HepG2 (cell line): ENCODE measurements around the gene PACS2. TPM values are rescaled to one million over a fixed set of nuclear protein-coding genes. Genes with fewer than 3 reads are reported as not detected.

Experiments
- ARID4A ChIP-seq: sonication (generic); formaldehyde crosslinking; IDR thresholded peaks from 2 replicates; pipeline ENCODE4 v1.5.0; 2020; ENCODE audit warnings: mild to moderate bottlenecking, missing genetic modification reagents, borderline replicate concordance
- BORCS8-MEF2B ChIP-seq: sonication (generic); formaldehyde crosslinking; IDR thresholded peaks from 2 replicates; pipeline ENCODE4 v1.8.0; 2022; ENCODE audit warnings: mild to moderate bottlenecking, missing genetic modification reagents
- CBFB ChIP-seq: sonication (generic); formaldehyde crosslinking; IDR thresholded peaks from 2 replicates; pipeline ENCODE4 v1.4.0; 2020; ENCODE audit warnings: missing genetic modification reagents
- EZH2 ChIP-seq: conservative IDR thresholded peaks from 2 replicates; pipeline ENCODE4 v1.6.1; 2012; ENCODE audit warnings: mild to moderate bottlenecking, low read depth, low read length, moderate library complexity
- KDM1A ChIP-seq: IDR thresholded peaks from 2 replicates; pipeline ENCODE4 v1.6.1; 2016; ENCODE audit warnings: missing compliant biosample characterization
- MIER3 ChIP-seq: IDR thresholded peaks from 2 replicates; pipeline ENCODE4 v1.6.1; 2016; ENCODE audit warnings: missing compliant biosample characterization, borderline replicate concordance
- NFE2 ChIP-seq: sonication (generic); formaldehyde crosslinking; IDR thresholded peaks from 2 replicates; pipeline ENCODE4 v1.4.0; 2020; ENCODE audit warnings: missing genetic modification reagents
- NR1H2 ChIP-seq: sonication (generic); formaldehyde crosslinking; IDR thresholded peaks from 2 replicates; pipeline ENCODE4 v1.8.1; 2022; ENCODE audit warnings: low read depth, missing genetic modification reagents, borderline replicate concordance
- POLR2A ChIP-seq, 2 experiments: IDR thresholded peaks; 2 replicates each; pipeline ENCODE4 v1.6.1; 2011; ENCODE audit warnings: low read depth in 2 of 2, low read length in 2 of 2, mild to moderate bottlenecking in 1 of 2, moderate library complexity in 1 of 2; ENCODE audit not compliant: insufficient read depth in 1 of 2
- POLR2AphosphoS2 ChIP-seq: IDR thresholded peaks from 2 replicates; pipeline ENCODE4 v1.6.1; 2011; ENCODE audit warnings: low read depth, low read length, improper control_type of control experiment
- RELA ChIP-seq: sonication (generic); formaldehyde crosslinking; IDR thresholded peaks from 2 replicates; pipeline ENCODE4 v1.4.0; 2020; ENCODE audit warnings: missing genetic modification reagents
- ZBTB40 ChIP-seq, 2 experiments: fragments of 450-650 bp in 1 of 2; sonication (generic) in 1 of 2; formaldehyde crosslinking in 1 of 2; IDR thresholded peaks; 2 replicates each; pipeline versions ENCODE4 v1.6.1 to v1.8.0; 2016 to 2022; ENCODE audit warnings: antibody characterized with exemption in 1 of 2, mild to moderate bottlenecking in 1 of 2, missing genetic modification reagents in 1 of 2
- ZFP82 ChIP-seq: sonication (generic); formaldehyde crosslinking; IDR thresholded peaks from 2 replicates; pipeline ENCODE4 v1.5.1; 2020; ENCODE audit warnings: mild to moderate bottlenecking, missing genetic modification reagents, borderline replicate concordance
- ZNF232 ChIP-seq: sonication (generic); formaldehyde crosslinking; IDR thresholded peaks from 2 replicates; pipeline ENCODE4 v1.4.0; 2020; ENCODE audit warnings: missing genetic modification reagents, borderline replicate concordance
- ZNF264 ChIP-seq: sonication (generic); formaldehyde crosslinking; IDR thresholded peaks from 2 replicates; pipeline ENCODE4 v1.4.0; 2020; ENCODE audit warnings: missing genetic modification reagents
- ZNF484 ChIP-seq: sonication (generic); formaldehyde crosslinking; IDR thresholded peaks from 2 replicates; pipeline ENCODE4 v1.5.1; 2020; ENCODE audit warnings: mild to moderate bottlenecking, low read depth, missing genetic modification reagents, borderline replicate concordance
- ZNF749 ChIP-seq: sonication (generic); formaldehyde crosslinking; IDR thresholded peaks from 2 replicates; pipeline ENCODE4 v1.8.0; 2022; ENCODE audit warnings: mild to moderate bottlenecking, missing genetic modification reagents, moderate library complexity, borderline replicate concordance
- polyA plus RNA-seq, 8 experiments: library from polyadenylated mRNA; depleted of rRNA in 3 of 8; stranded (reverse) in 7 of 8; unstranded in 1 of 8; fragments of >200 nt; fragmentation: Illumina TruSeq in 4 of 8; extraction: Trizol in 4 of 8; gene quantifications; 2 replicates each; pipeline versions ENCODE4 v1.2.1 to v1.2.3, GENCODE V29; 2011 to 2016; ENCODE audit warnings: low read depth in 4 of 8, missing spikeins in 1 of 8, mixed read lengths in 1 of 8; ENCODE audit not compliant: insufficient read depth in 1 of 8
- total RNA-seq, 5 experiments: library from RNA; depleted of rRNA; stranded (reverse); fragments of >200 nt; fragmentation: Illumina TruSeq; extraction: Trizol; gene quantifications; 2 replicates each; pipeline ENCODE4 v1.2.3, GENCODE V29; 2016; ENCODE audit warnings: low read depth in 1 of 5

PACS2 gene
- total and polyA plus RNA-seq, 2 of the 13 experiments (the other 11 are each of a cell fraction or from before 2014, with no cell fraction given): 23.6 to 27.6 TPM

- TF ChIP-seq ZBTB40 (IDR thresholded peaks at IDR 0.05) (no peak), ZBTB40 (CRISPR knock-in tag; IDR thresholded peaks at IDR 0.05) (peak; percentile 53; the same call in 1 of the 2 replicates), KDM1A (CRISPR knock-in tag) (no peak), POLR2A (IDR thresholded peaks at IDR 0.05; ENCODE audit: insufficient read depth in 1 of 2, low read depth in 2 of 2, low read length in 2 of 2) (peak; percentile 17 to 62), CBFB (CRISPR knock-in tag) (no peak), MIER3 (CRISPR knock-in tag) (no peak), ZFP82 (CRISPR knock-in tag) (no peak), RELA (no peak), ARID4A (peak; percentile 81), NFE2 (CRISPR knock-in tag) (no peak), ZNF749 (CRISPR knock-in tag) (no peak), NR1H2 (no peak), ZNF264 (CRISPR knock-in tag) (no peak), ZNF232 (CRISPR knock-in tag) (peak; percentile 75; the same call in 1 of the 2 replicates), POLR2AphosphoS2 (no peak), BORCS8-MEF2B (CRISPR knock-in tag) (no peak; the same call in none of the 2 replicates), ZNF484 (CRISPR knock-in tag) (no peak), EZH2 (no peak)
Observed at GRCh38 chr14:105398726-105399465, 84.3 kb downstream of the PACS2 start (continued).
